Endothelial cell of umbilical vein (primary cell): ENCODE measurements around the gene KPNB1. TPM values are rescaled to one million over a fixed set of nuclear protein-coding genes. Genes with fewer than 3 reads are reported as not detected.

Experiments
- BruUV-seq: library from RNA; stranded (reverse); fragments of 400-500 nt; replicated peaks from 2 replicates; lab custom pipeline; 2021; lab: Mats Ljungman, UMichigan
- CTCF ChIA-PET: fragments of 300-600, 350-600 bp; sonication (Branson Sonifier 250); formaldehyde crosslinking; loops from one replicate; lab custom pipeline; 2021; ENCODE audit warnings: antibody characterized with exemption, inconsistent platforms; lab: Charles Lee
- POLR2A ChIA-PET: fragments of 300-600, 350-600 bp; sonication (Branson Sonifier 250); formaldehyde crosslinking; loops from one replicate; lab custom pipeline; 2021; ENCODE audit warnings: antibody characterized with exemption, inconsistent platforms; lab: Charles Lee
- DNase-seq: peaks from one replicate; pipeline ENCODE4 v3.0.0-alpha.2; 2011; ENCODE audit warnings: low read depth, low spot score
- FAIRE-seq: peaks from 2 replicates; lab custom pipeline; 2011; peaks lifted over from hg19 to GRCh38; lab: Jason Lieb, UNC
- H2AFZ ChIP-seq: 2 replicates; pipeline ENCODE4 v1.6.0; 2012; ENCODE audit warnings: low read depth, low read length, control low read depth, inconsistent platforms
- H3K27ac ChIP-seq: 2 replicates; pipeline ENCODE4 v1.5.1; 2011; ENCODE audit warnings: low read depth, mild to moderate bottlenecking, control low read depth, low read length, moderate library complexity; ENCODE audit not compliant: insufficient read depth
- H3K27me3 ChIP-seq, 2 experiments: 2 replicates each; pipeline versions ENCODE4 v1.6.0 to v1.6.1; 2011; ENCODE audit warnings: low read length in 2 of 2, mixed read lengths in 1 of 2; ENCODE audit not compliant: control insufficient read depth in 2 of 2, insufficient read depth in 2 of 2
- H3K36me3 ChIP-seq, 2 experiments: 2 replicates in 1 of 2; 3 replicates in 1 of 2; pipeline ENCODE4 v1.5.1; 2011; ENCODE audit warnings: low read length in 2 of 2, mild to moderate bottlenecking in 1 of 2, moderate library complexity in 1 of 2; ENCODE audit not compliant: control insufficient read depth in 2 of 2, insufficient read depth in 2 of 2; ENCODE audit errors: extremely low read depth in 1 of 2
- H3K4me1 ChIP-seq: 3 replicates; pipeline ENCODE4 v1.5.1; 2011; ENCODE audit warnings: mild to moderate bottlenecking, low read length; ENCODE audit not compliant: control insufficient read depth, insufficient read depth; ENCODE audit errors: extremely low read depth
- H3K4me2 ChIP-seq: 2 replicates; pipeline ENCODE4 v1.6.1; 2011; ENCODE audit warnings: low read length, control low read depth, mixed read lengths; ENCODE audit not compliant: insufficient read depth
- H3K4me3 ChIP-seq, 3 experiments: fragments of 200-600 bp in 1 of 3; sonication (generic), shearing (Covaris generic) in 1 of 3; replicated peaks in 1 of 3; 2 replicates each; pipeline ENCODE4 v1.5.1; 2011 to 2016; ENCODE audit warnings: control low read depth in 3 of 3, low read length in 3 of 3, mild to moderate bottlenecking in 2 of 3, inconsistent platforms in 1 of 3, low read depth in 1 of 3, moderate library complexity in 1 of 3; ENCODE audit not compliant: insufficient read depth in 1 of 3
- H3K79me2 ChIP-seq: 2 replicates; pipeline ENCODE4 v1.6.0; 2012; ENCODE audit warnings: low read length, inconsistent platforms; ENCODE audit not compliant: control insufficient read depth, insufficient read depth
- H3K9ac ChIP-seq: replicated peaks from 2 replicates; pipeline ENCODE3; 2011; ENCODE audit warnings: low read length, control low read depth; ENCODE audit not compliant: insufficient read depth; ENCODE audit errors: extremely low read depth
- H3K9me1 ChIP-seq: replicated peaks from 3 replicates; pipeline ENCODE4 v1.6.0; 2011; ENCODE audit warnings: mild to moderate bottlenecking, low read length; ENCODE audit not compliant: control insufficient read depth, insufficient read depth; ENCODE audit errors: extremely low read depth
- H3K9me3 ChIP-seq: replicated peaks from 2 replicates; pipeline ENCODE4 v1.5.1; 2012; ENCODE audit warnings: low read length, inconsistent platforms; ENCODE audit not compliant: control insufficient read depth, insufficient read depth
- H4K20me1 ChIP-seq: replicated peaks from 2 replicates; pipeline ENCODE3; 2011; ENCODE audit warnings: mild to moderate bottlenecking, low read length; ENCODE audit not compliant: control insufficient read depth, insufficient read depth; ENCODE audit errors: extremely low read depth
- CTCF ChIP-seq, 2 donors: IDR thresholded peaks; 1 replicate in 1 of 2; 2 replicates in 1 of 2; pipeline ENCODE4 v1.5.1; 2011; ENCODE audit warnings: low read length in 2 of 2, mild to moderate bottlenecking in 2 of 2, moderate library complexity in 2 of 2, control low read depth in 1 of 2, inconsistent platforms in 1 of 2, low read depth in 1 of 2; ENCODE audit not compliant: insufficient read depth in 1 of 2; ENCODE audit errors: extremely low read depth in 1 of 2
- EZH2 ChIP-seq: IDR thresholded peaks from 2 replicates; pipeline ENCODE4 v1.6.1; 2012; ENCODE audit warnings: borderline replicate concordance, low read depth, mild to moderate bottlenecking, moderate library complexity, low read length, inconsistent platforms; ENCODE audit not compliant: severe bottlenecking
- FOS ChIP-seq: IDR thresholded peaks from 2 replicates; pipeline ENCODE4 v1.6.1; 2011; ENCODE audit warnings: mild to moderate bottlenecking, low read length, moderate library complexity, borderline replicate concordance; ENCODE audit not compliant: insufficient read depth
- GATA2 ChIP-seq: IDR thresholded peaks from 2 replicates; pipeline ENCODE4 v1.7.0; 2011; ENCODE audit warnings: low read depth, mild to moderate bottlenecking, moderate library complexity, mixed read lengths, low read length; ENCODE audit not compliant: insufficient read length, insufficient read depth
- JUN ChIP-seq: IDR thresholded peaks from 2 replicates; pipeline ENCODE4 v1.6.1; 2011; ENCODE audit warnings: borderline replicate concordance, low read depth; ENCODE audit not compliant: insufficient read length, insufficient read depth
- MYC ChIP-seq: IDR thresholded peaks from one replicate; pipeline ENCODE4 v1.6.1; 2011; ENCODE audit warnings: mild to moderate bottlenecking, low read depth, low read length
- POLR2A ChIP-seq: IDR thresholded peaks from 2 replicates; pipeline ENCODE4 v1.6.1; 2012; ENCODE audit warnings: low read depth, mild to moderate bottlenecking, control low read depth, low read length
- POLR2AphosphoS5 ChIP-seq: IDR thresholded peaks from 2 replicates; pipeline ENCODE4 v1.6.1; 2012; ENCODE audit warnings: low read depth, mild to moderate bottlenecking, control low read depth, low read length, moderate library complexity; ENCODE audit not compliant: insufficient read depth
- dilution Hi-C: fragments of 300-500 bp; cut with MboI; formaldehyde crosslinking; loops from one replicate; pipeline ENCODE4 v1.15.0; 2019; ENCODE audit warnings: low sequenced_read_pairs; ENCODE audit not compliant: extremely low pct_ligation_motif_present
- intact Hi-C: fragments of 100-400 bp; cut with micrococcal nuclease; formaldehyde crosslinking; loops from one replicate; pipeline ENCODE4 v1.10.0; 2022
- polyA plus RNA-seq, 4 experiments: library from polyadenylated mRNA; depleted of rRNA in 3 of 4; stranded (reverse) in 3 of 4; unstranded in 1 of 4; fragments of >200 nt; gene quantifications; 2 replicates each; pipeline versions ENCODE4 v1.2.1 to v1.2.3, GENCODE V29; 2011 to 2012; ENCODE audit warnings: missing spikeins in 1 of 4
- total RNA-seq: library from RNA; stranded (reverse); gene quantifications from 2 replicates; pipeline ENCODE4 v1.2.3, GENCODE V29; 2021
- TF ChIP-seq, protein P1 (sequence below): IDR thresholded peaks from 2 replicates; pipeline ENCODE4 v1.6.1; 2011; ENCODE audit not compliant: insufficient read depth, insufficient read length

KPNB1 gene
- total and polyA plus RNA-seq, 2 donors (not counting 3 experiments of a cell fraction or from before 2014, with no cell fraction given): 119 to 495 TPM

DNA sequence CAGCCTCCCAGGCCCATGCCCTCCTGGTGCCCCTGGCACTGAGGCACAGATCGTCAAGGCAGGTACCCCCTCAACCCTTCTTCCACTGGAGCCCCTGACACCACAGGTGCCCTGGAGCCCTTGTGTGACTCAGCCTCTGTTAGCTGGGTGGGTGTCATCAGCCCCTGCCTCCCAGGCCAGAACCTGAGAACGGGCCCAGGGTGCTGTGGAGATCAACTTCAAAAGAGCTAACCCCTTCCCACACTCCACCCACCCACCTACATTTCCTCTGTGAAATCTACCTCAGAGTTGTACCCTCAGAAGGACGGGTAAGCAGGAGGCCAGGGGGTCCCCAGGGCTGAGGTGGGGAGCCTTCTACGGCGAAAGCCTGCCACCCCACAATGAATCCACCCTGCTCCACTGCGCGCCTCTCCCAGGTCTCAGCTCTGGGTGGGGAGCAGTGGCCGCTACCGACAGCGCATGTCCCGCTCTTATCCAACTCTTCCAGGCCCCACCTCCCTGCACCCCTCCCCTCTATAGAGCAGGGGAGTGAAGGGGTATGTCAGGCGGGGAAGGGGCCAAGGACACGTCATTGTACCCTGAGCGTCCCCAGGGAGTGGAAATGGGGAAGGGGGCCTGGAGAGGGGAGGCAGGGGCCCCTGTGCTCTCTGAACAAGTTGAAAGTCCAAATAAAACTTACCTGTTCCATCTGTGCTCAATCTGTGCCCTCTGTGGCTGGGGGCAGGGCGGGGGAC lies 61.8 kb downstream of the KPNB1 start:
- Histone ChIP-seq H4K20me1 (no peaks in the 10 kb centered on the region), H3K9ac (no peak overlapping the region), H3K27me3 (no peaks in the 10 kb centered on the region), H3K79me2 (no peaks in the 10 kb centered on the region), H3K4me1 (no peaks in the 10 kb centered on the region), H2AFZ (no peak overlapping the region), H3K4me2 (no peak overlapping the region), H3K9me1 (no peaks in the 10 kb centered on the region), H3K36me3 (peaks cover 0 to 15% of the 10 kb centered on the region in 2 experiments), H3K9me3 (no peaks in the 10 kb centered on the region), H3K27ac (no peak overlapping the region), H3K4me3 (no peak overlapping the region)
- ChIA-PET POLR2A (no interaction called here), CTCF (no interaction called here)
- TF ChIP-seq EZH2 (no peak), MYC (no peak), JUN (no peak), GATA2 (no peak), POLR2A (no peak), CTCF (IDR thresholded peaks at IDR 0.05; ENCODE audit: extremely low read depth in 1 of 2, insufficient read depth in 1 of 2, low read depth in 1 of 2, low read length in 2 of 2) (no peak), POLR2AphosphoS5 (no peak), FOS (no peak)
- TF ChIP-seq, protein P1, sequence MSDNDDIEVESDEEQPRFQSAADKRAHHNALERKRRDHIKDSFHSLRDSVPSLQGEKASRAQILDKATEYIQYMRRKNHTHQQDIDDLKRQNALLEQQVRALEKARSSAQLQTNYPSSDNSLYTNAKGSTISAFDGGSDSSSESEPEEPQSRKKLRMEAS: no peak
- BruUV-seq: no TSS peak
- DNase-seq: no peak
- dilution Hi-C loops (no loop called here), intact Hi-C loops (no loop called here)
- no peak for FAIRE-seq
